Right atrium auricular region (tissue), 2 donors: ENCODE results near the gene ADAMTS16. TPM values are rescaled to one million over a fixed set of nuclear protein-coding genes. Genes with fewer than 3 reads are reported as not detected.

Source experiments
- DNase-seq: peaks from one replicate; pipeline ENCODE4 v3.0.0-alpha.2; 2019; ENCODE audit warnings: low spot score
- H3K27ac ChIP-seq, 2 donors: fragments of 200-600 bp; sonication (generic); 1 replicate in 1 of 2; 2 replicates in 1 of 2; pipeline ENCODE4 v1.5.1; 2016 to 2019
- H3K27me3 ChIP-seq, 2 donors: fragments of 200-600 bp; sonication (generic); one replicate each; pipeline versions ENCODE4 v1.5.1 to v1.6.0; 2017 to 2019
- H3K36me3 ChIP-seq: fragments of 200-600 bp; sonication (generic); one replicate; pipeline ENCODE4 v1.5.1; 2016
- H3K4me1 ChIP-seq, 2 donors: fragments of 200-600 bp; sonication (generic); one replicate each; pipeline versions ENCODE4 v1.5.1 to v1.6.0; 2017 to 2019
- H3K4me3 ChIP-seq, 2 donors: fragments of 200-600 bp; sonication (generic); 1 replicate in 1 of 2; 2 replicates in 1 of 2; pipeline ENCODE4 v1.5.1; 2017 to 2019; ENCODE audit warnings: mild to moderate bottlenecking in 1 of 2, moderate library complexity in 1 of 2
- H3K9me3 ChIP-seq, 2 donors: fragments of 200-600 bp; sonication (generic); one replicate each; pipeline ENCODE4 v1.5.1; 2019
- total RNA-seq, 2 donors: library from RNA; depleted of rRNA; stranded (reverse); fragments of >200 nt; gene quantifications; one replicate each; pipeline ENCODE4 v1.1.0, GENCODE V29; 2016
- TF ChIP-seq, protein P1 (sequence below), 2 donors: fragments of 200-600 bp; sonication (generic); IDR thresholded peaks; one replicate each; pipeline ENCODE4 v1.5.1; 2019; ENCODE audit warnings: antibody characterized with exemption in 2 of 2

ADAMTS16 gene
- total RNA-seq, 2 donors from 2014 or later: not detected

DNA sequence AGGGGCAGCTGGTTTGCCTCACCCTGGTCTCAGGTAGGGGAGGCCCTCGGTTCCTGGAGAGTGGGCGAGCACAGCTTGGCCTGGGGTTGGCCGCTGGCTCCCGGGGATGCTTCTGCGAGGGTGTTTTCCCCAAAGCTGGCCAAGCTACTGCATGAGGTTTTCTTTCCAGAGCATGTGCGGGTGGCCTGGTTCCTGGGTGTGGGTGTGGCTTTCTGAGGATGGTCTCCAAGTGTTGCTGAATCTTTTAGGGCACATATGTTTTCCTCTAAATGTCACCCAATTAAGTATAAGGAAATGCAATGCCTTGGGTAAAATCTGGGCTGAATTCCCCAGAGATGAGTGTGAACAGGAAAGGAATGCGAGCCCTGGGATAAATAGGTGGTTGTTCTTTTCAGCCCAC, 166.6 kb downstream of the ADAMTS16 start:
- Histone ChIP-seq H3K4me3 (no peak overlapping the region), H3K9me3 (peaks cover 0 to 3% of the 10 kb centered on the region in 2 donors), H3K27ac (no peak overlapping the region), H3K4me1 (no peaks in the 10 kb centered on the region), H3K36me3 (no peaks in the 10 kb centered on the region), H3K27me3 (no peaks in the 10 kb centered on the region)
- DNase-seq: no peak
- TF ChIP-seq, protein P1, sequence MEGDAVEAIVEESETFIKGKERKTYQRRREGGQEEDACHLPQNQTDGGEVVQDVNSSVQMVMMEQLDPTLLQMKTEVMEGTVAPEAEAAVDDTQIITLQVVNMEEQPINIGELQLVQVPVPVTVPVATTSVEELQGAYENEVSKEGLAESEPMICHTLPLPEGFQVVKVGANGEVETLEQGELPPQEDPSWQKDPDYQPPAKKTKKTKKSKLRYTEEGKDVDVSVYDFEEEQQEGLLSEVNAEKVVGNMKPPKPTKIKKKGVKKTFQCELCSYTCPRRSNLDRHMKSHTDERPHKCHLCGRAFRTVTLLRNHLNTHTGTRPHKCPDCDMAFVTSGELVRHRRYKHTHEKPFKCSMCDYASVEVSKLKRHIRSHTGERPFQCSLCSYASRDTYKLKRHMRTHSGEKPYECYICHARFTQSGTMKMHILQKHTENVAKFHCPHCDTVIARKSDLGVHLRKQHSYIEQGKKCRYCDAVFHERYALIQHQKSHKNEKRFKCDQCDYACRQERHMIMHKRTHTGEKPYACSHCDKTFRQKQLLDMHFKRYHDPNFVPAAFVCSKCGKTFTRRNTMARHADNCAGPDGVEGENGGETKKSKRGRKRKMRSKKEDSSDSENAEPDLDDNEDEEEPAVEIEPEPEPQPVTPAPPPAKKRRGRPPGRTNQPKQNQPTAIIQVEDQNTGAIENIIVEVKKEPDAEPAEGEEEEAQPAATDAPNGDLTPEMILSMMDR (IDR thresholded peaks at IDR 0.05): no peak

DNA sequence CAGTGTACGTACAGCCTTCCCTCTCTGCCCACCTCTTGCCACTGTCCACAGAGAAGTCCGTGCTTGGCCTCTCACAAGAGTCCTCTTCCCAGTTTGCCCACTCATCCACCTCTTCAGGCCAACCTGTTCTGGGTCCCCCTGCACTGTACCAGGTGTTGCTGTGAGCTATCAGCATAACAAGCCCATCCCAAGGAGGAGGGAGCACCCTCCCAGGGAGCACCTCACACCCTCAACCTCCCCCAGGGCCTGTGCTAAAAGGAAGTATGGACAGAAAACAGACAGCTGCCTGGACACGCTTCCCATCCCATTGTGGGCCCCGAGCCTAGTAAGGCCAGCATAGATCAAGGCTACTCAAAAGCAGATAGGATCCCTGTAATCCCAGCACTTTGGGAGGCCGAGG, 168.2 kb downstream of the ADAMTS16 start:
- no peaks in the 10 kb centered on the region for H3K4me1 ChIP-seq
- DNase-seq: no peak
- no peak overlapping the region for H3K4me3 ChIP-seq
- no peaks in the 10 kb centered on the region for H3K36me3 ChIP-seq
- TF ChIP-seq, protein P1 (IDR thresholded peaks at IDR 0.05): no peak
- no peaks in the 10 kb centered on the region for H3K9me3 ChIP-seq
- H3K27ac ChIP-seq: no peak overlapping the region
- no peaks in the 10 kb centered on the region for H3K27me3 ChIP-seq

DNA sequence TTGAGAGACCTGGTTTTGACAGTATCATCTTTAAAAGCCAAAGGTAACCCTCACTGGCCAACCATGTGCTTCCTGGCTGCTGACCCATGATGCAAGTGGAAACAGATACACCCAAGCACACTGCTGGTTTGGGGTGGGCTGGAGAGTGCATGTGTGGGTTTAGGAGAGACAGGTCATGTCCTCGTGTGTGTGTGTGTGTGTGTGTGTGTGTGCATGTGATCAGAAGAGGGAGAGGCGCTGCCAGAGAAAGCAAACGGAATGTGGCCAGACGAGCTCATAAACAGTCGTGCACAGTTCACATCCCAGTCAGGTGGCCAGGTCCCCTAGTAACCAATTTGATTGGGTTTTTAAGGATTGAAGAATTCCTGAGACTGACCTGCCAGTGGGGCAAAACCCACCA, 169.5 kb downstream of the ADAMTS16 start:
- no peaks in the 10 kb centered on the region for H3K36me3 ChIP-seq
- H3K4me3 ChIP-seq: no peak overlapping the region
- H3K27ac ChIP-seq: no peak overlapping the region
- no peaks in the 10 kb centered on the region for H3K27me3 ChIP-seq
- no peaks in the 10 kb centered on the region for H3K4me1 ChIP-seq
- no peaks in the 10 kb centered on the region for H3K9me3 ChIP-seq
- DNase-seq: no peak
- TF ChIP-seq, protein P1 (IDR thresholded peaks at IDR 0.05): no peak

DNA sequence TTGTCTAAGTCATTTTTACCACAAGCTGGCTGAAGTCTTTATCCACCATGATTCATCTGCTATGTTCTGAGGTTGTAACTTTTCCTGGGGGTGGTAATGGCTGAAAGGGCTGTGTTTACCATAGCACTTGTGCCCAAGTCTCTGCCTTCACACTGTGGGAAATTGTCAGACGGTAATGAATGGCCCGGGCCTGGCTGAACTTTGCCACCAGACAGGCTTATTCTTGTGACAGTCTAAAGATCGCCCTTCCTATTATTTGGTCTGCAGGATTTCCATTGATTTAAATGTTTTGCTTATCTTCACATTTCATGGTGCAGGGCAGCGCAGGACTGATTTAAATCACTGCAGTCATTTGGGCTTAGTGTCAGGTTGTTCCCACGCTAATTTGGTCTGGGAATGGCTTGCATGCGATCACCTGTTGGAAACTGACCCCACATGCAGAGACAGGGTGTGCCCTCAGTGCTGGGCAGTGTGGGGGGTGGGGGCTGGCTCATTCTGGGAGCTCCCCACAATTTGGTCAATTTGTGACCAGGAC, 173.0 kb downstream of the ADAMTS16 start:
- Histone ChIP-seq H3K4me3 (no peak overlapping the region), H3K9me3 (no peaks in the 10 kb centered on the region), H3K36me3 (no peaks in the 10 kb centered on the region), H3K27me3 (no peaks in the 10 kb centered on the region), H3K4me1 (no peaks in the 10 kb centered on the region), H3K27ac (no peak overlapping the region)
- no peak for DNase-seq
- TF ChIP-seq, protein P1 (IDR thresholded peaks at IDR 0.05): no peak

DNA sequence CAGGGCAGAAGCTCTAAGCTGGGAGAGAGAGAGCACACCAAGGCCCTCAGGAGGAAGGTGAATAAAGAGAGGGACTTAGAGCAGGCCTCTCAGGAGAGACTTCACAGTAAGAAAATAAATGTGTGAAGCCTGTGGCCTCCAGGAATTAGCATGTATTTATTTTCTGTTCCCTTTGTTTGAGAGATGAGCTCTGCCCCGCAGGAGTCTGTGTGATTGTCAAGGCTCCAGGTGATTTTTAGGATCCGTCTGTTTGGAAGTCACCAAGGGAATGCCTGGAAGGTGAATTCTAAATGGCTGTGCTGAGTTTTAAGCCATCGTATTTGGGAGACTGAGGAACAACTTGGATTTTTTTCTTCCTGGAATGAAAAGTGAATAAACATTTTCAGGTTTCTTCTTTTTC, 174.0 kb downstream of the ADAMTS16 start:
- TF ChIP-seq, protein P1 (IDR thresholded peaks at IDR 0.05): no peak
- Histone ChIP-seq H3K27ac (no peak overlapping the region), H3K4me3 (no peak overlapping the region), H3K4me1 (no peaks in the 10 kb centered on the region), H3K9me3 (no peaks in the 10 kb centered on the region), H3K36me3 (no peaks in the 10 kb centered on the region), H3K27me3 (no peaks in the 10 kb centered on the region)
- no peak for DNase-seq

DNA sequence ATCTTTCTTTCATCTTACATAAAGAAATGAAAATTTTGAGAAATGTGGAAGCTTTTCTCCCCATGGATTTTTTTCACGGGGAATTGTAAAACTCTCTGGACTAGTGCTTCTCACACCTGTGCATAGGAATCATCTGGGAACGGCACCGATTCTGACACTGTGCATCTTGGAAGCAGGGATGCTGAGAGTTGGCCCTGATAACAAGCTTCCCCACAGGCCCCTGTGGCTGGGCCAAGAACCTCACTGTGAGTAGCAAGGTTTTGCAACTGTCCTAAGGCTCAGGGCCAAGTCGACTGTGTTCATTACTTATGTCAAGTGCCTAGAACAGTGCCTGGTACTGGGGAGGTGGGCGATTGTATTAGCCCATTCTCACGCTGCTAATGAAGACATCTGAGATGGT, 174.5 kb downstream of the ADAMTS16 start:
- H3K4me3 ChIP-seq: no peak overlapping the region
- DNase-seq: no peak
- H3K9me3 ChIP-seq: no peaks in the 10 kb centered on the region
- no peaks in the 10 kb centered on the region for H3K36me3 ChIP-seq
- TF ChIP-seq, protein P1 (IDR thresholded peaks at IDR 0.05): no peak
- H3K4me1 ChIP-seq: no peaks in the 10 kb centered on the region
- no peaks in the 10 kb centered on the region for H3K27me3 ChIP-seq
- no peak overlapping the region for H3K27ac ChIP-seq
